ENCODE data around the gene ZNF133. TPM values are rescaled to one million over a fixed set of nuclear protein-coding genes. Genes with fewer than 3 reads are reported as not detected.
"Not testable (repeated sequence)": the region's sequence is repeated elsewhere in the genome, so short reads cannot be mapped to it uniquely, and the experiment has no call there.

The ZNF133 gene
- total and polyA plus RNA-seq, 2 of the 13 experiments (the other 11 are each of a cell fraction or from before 2014, with no cell fraction given) = 23.5 to 26.7 TPM

DNA sequence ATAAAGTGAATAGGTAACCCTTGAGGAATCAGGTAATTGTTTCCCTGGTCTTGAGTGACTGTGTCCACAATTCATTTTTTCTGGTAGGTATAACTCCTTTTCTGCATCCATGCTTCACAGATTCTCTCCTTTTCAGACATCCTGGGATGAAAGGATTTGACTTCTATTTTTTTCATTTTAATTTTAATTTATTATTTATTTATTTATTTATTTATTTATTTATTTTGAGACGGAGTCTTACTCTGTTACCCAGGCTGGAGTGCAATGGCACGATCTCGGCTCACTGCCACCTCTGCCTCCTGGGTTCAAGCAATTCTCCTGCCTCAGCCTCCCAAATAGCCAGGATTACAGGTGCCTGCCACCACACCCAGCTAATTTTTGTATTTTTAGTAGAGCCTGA, 61.4 kb downstream of the ZNF133 start:
- 20% methylated on average over 3 of the region's 3 CpGs for WGBS (ENCODE audit: low lambda C conversion rate)
- BruUV-seq (replicated peaks); CTCF ChIA-PET (ENCODE audit: low intra/inter-chr PET ratio, low total read pairs): not testable (repeated sequence)

DNA sequence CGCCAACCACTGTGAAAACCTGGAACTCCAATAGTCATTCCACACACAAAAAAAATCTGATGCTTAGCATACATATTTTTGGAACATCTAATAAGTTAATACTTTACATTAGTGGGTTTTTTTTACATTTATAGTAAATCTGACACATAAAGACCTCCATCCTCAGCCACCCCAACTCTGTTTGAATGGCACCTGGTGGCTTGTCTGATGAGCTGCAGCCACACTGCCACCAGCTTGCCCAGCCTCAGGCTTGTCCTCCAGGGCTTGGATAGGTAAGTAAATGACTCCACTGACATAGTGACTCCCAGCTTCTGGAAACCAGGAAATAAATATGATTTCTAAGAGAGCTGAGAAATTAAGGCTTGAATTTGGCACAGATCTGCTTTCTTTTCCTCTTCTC, 71.5 kb downstream of the ZNF133 start:
- 80% methylated on average over 1 of the region's 1 CpG for WGBS (ENCODE audit: low lambda C conversion rate)
- intact Hi-C loops (cut with micrococcal nuclease; ENCODE audit: unreplicated experiment) = no loop called here
- H3K27ac ChIP-seq (ENCODE audit: extremely low read length, insufficient read depth, low read length) = no peak overlapping the region

More for the DNA sequence above, 61.4 kb downstream of the ZNF133 start:
- H3K9ac ChIP-seq (ENCODE audit: insufficient read depth, low read depth, low read length); H2AFZ ChIP-seq (ENCODE audit: low read length); H3K9me3 ChIP-seq (ENCODE audit: low read length); FAIRE-seq; intact Hi-C loops (cut with micrococcal nuclease; ENCODE audit: unreplicated experiment); H3K4me2 ChIP-seq (ENCODE audit: low read depth, low read length); H3K27ac ChIP-seq (ENCODE audit: extremely low read length, insufficient read depth, low read length); H3K36me3 ChIP-seq (replicated peaks in 1 of 2; ENCODE audit: control insufficient read depth in 1 of 2, insufficient read depth in 2 of 2, low read length in 2 of 2); in situ Hi-C loops (cut with HindIII; ENCODE audit: extremely low pct_ligation_motif_present, low pct_unique_long_range_greater_than_20kb); POLR2A ChIA-PET; ATAC-seq; H3K4me3 ChIP-seq (replicated peaks in 1 of 3; ENCODE audit: insufficient read depth in 1 of 3, low read depth in 2 of 3, low read length in 3 of 3); H4K20me1 ChIP-seq (ENCODE audit: insufficient read depth, low read length); H3K4me1 ChIP-seq (ENCODE audit: insufficient read depth, low read length); H3K79me2 ChIP-seq (ENCODE audit: insufficient read depth, low read length); DNase-seq (ENCODE audit: low spot score): not testable (repeated sequence)
- H3K27me3 ChIP-seq (ENCODE audit: control insufficient read depth in 1 of 2, insufficient read depth in 2 of 2, low read length in 2 of 2) = peaks cover 2 to 11% of the 10 kb centered on the region in 2 experiments; a peak in 2 of 5 replicates

More for the DNA sequence above, 71.5 kb downstream of the ZNF133 start:
- Histone ChIP-seq H3K36me3 (replicated peaks in 1 of 2; ENCODE audit: control insufficient read depth in 1 of 2, insufficient read depth in 2 of 2, low read length in 2 of 2) (no peaks in the 10 kb centered on the region), H3K79me2 (ENCODE audit: insufficient read depth, low read length) (no peaks in the 10 kb centered on the region), H3K4me2 (ENCODE audit: low read depth, low read length) (no peak overlapping the region), H3K27me3 (ENCODE audit: control insufficient read depth in 1 of 2, insufficient read depth in 2 of 2, low read length in 2 of 2) (no peaks in the 10 kb centered on the region; a peak in 1 of 5 replicates), H3K4me1 (ENCODE audit: insufficient read depth, low read length) (no peaks in the 10 kb centered on the region), H3K9ac (ENCODE audit: insufficient read depth, low read depth, low read length) (no peak overlapping the region), H4K20me1 (ENCODE audit: insufficient read depth, low read length) (no peaks in the 10 kb centered on the region), H3K4me3 (replicated peaks in 1 of 3; ENCODE audit: insufficient read depth in 1 of 3, low read depth in 2 of 3, low read length in 3 of 3) (no peak overlapping the region), H2AFZ (ENCODE audit: low read length) (no peak overlapping the region), H3K9me3 (ENCODE audit: low read length) (no peaks in the 10 kb centered on the region)
- FAIRE-seq (no peak), DNase-seq (ENCODE audit: low spot score) (no peak), ATAC-seq (peak; percentile 72; the same call in 2 of the 3 replicates)
- CTCF ChIA-PET (ENCODE audit: low intra/inter-chr PET ratio, low total read pairs) = no interaction called here
- TF ChIP-seq CENPX (CRISPR knock-in tag; IDR thresholded peaks at IDR 0.05) (no peak), EHMT2 (IDR thresholded peaks at IDR 0.05; ENCODE audit: borderline replicate concordance, low read depth, low read length) (no peak), ZNF556 (CRISPR knock-in tag; IDR thresholded peaks at IDR 0.05; ENCODE audit: borderline replicate concordance) (no peak), ZNF549 (CRISPR knock-in tag; IDR thresholded peaks at IDR 0.05) (no peak), FOXA3 (CRISPR knock-in tag; IDR thresholded peaks at IDR 0.05) (no peak), ATM (IDR thresholded peaks at IDR 0.05; ENCODE audit: borderline replicate concordance) (no peak)
- TF ChIP-seq, protein P1, sequence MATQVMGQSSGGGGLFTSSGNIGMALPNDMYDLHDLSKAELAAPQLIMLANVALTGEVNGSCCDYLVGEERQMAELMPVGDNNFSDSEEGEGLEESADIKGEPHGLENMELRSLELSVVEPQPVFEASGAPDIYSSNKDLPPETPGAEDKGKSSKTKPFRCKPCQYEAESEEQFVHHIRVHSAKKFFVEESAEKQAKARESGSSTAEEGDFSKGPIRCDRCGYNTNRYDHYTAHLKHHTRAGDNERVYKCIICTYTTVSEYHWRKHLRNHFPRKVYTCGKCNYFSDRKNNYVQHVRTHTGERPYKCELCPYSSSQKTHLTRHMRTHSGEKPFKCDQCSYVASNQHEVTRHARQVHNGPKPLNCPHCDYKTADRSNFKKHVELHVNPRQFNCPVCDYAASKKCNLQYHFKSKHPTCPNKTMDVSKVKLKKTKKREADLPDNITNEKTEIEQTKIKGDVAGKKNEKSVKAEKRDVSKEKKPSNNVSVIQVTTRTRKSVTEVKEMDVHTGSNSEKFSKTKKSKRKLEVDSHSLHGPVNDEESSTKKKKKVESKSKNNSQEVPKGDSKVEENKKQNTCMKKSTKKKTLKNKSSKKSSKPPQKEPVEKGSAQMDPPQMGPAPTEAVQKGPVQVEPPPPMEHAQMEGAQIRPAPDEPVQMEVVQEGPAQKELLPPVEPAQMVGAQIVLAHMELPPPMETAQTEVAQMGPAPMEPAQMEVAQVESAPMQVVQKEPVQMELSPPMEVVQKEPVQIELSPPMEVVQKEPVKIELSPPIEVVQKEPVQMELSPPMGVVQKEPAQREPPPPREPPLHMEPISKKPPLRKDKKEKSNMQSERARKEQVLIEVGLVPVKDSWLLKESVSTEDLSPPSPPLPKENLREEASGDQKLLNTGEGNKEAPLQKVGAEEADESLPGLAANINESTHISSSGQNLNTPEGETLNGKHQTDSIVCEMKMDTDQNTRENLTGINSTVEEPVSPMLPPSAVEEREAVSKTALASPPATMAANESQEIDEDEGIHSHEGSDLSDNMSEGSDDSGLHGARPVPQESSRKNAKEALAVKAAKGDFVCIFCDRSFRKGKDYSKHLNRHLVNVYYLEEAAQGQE (IDR thresholded peaks at IDR 0.05; ENCODE audit: borderline replicate concordance in 1 of 2, low read depth in 1 of 2, low read length in 2 of 2) = no peak
- in situ Hi-C loops (cut with HindIII; ENCODE audit: extremely low pct_ligation_motif_present, low pct_unique_long_range_greater_than_20kb) = no loop called here
- POLR2A ChIA-PET = no interaction called here
- no TSS peak for BruUV-seq (replicated peaks)
